ENCODE measurements around the gene NRIP3. TPM values are rescaled to one million over a fixed set of nuclear protein-coding genes. Genes with fewer than 3 reads are reported as not detected.
"Not testable (repeated sequence)": the region's sequence is repeated elsewhere in the genome, so short reads cannot be mapped to it uniquely, and the experiment has no call there.

Gene NRIP3
- total and polyA plus RNA-seq, 2 of the 13 experiments (the other 11 are each of a cell fraction or from before 2014, with no cell fraction given) = 0.04 to 0.07 TPM

- TF ChIP-seq ZNF382 (CRISPR knock-in tag; IDR thresholded peaks at IDR 0.05; ENCODE audit: borderline replicate concordance) (no peak), ZNF10 (CRISPR knock-in tag; IDR thresholded peaks at IDR 0.05; ENCODE audit: borderline replicate concordance, low read depth) (no peak), AKNA (CRISPR knock-in tag; IDR thresholded peaks at IDR 0.05; ENCODE audit: borderline replicate concordance) (no peak)
These were observed 11.0 kb upstream of the NRIP3 start (continued) for GRCh38 chr11:9014826-9015225.

GRCh38 chr11:9013373-9013772, 9.6 kb upstream of the NRIP3 start:
- CTCF ChIA-PET (ENCODE audit: low intra/inter-chr PET ratio, low total read pairs) = no interaction called here
- no peaks in the 10 kb centered on the region for H3K9me3 ChIP-seq (ENCODE audit: low read length)
- DNase-seq (ENCODE audit: low spot score) (no peak), ATAC-seq (no peak), FAIRE-seq (no peak)
- POLR2A ChIA-PET = no interaction called here
- no peaks in the 10 kb centered on the region for H3K79me2 ChIP-seq (ENCODE audit: insufficient read depth, low read length)
- no peak overlapping the region for H3K4me2 ChIP-seq (ENCODE audit: low read depth, low read length)
- H2AFZ ChIP-seq (ENCODE audit: low read length) = no peak overlapping the region
- H3K27me3 ChIP-seq (ENCODE audit: control insufficient read depth in 1 of 2, insufficient read depth in 2 of 2, low read length in 2 of 2) = peaks cover 0 to 8% of the 10 kb centered on the region in 2 experiments; a peak in 2 of 5 replicates
- intact Hi-C loops (cut with micrococcal nuclease; ENCODE audit: unreplicated experiment) (loop anchor here (10.0 kb wide), 1 partner anchor 81 kb away; the partner anchor contains the start of gene SCUBE2), in situ Hi-C loops (cut with HindIII; ENCODE audit: extremely low pct_ligation_motif_present, low pct_unique_long_range_greater_than_20kb) (no loop called here)
- WGBS (ENCODE audit: low lambda C conversion rate) = 46% methylated on average over 4 of the region's 4 CpGs
- BruUV-seq (replicated peaks) = no TSS peak
- no peaks in the 10 kb centered on the region for H3K4me1 ChIP-seq (ENCODE audit: insufficient read depth, low read length)
- no peaks in the 10 kb centered on the region for H3K36me3 ChIP-seq (replicated peaks in 1 of 2; ENCODE audit: control insufficient read depth in 1 of 2, insufficient read depth in 2 of 2, low read length in 2 of 2)
- TF ChIP-seq MNT (IDR thresholded peaks at IDR 0.05) (peak; percentile 96), THAP9 (CRISPR knock-in tag; IDR thresholded peaks at IDR 0.05; ENCODE audit: borderline replicate concordance) (no peak)
- no peak overlapping the region for H3K4me3 ChIP-seq (replicated peaks in 1 of 3; ENCODE audit: insufficient read depth in 1 of 3, low read depth in 2 of 3, low read length in 3 of 3)
- H3K9ac ChIP-seq (ENCODE audit: insufficient read depth, low read depth, low read length) = no peak overlapping the region
- no peak overlapping the region for H3K27ac ChIP-seq (ENCODE audit: extremely low read length, insufficient read depth, low read length)
- H4K20me1 ChIP-seq (ENCODE audit: insufficient read depth, low read length) = no peaks in the 10 kb centered on the region

- BruUV-seq (replicated peaks); H3K9ac ChIP-seq (ENCODE audit: insufficient read depth, low read depth, low read length); FAIRE-seq; H4K20me1 ChIP-seq (ENCODE audit: insufficient read depth, low read length); H3K4me2 ChIP-seq (ENCODE audit: low read depth, low read length); DNase-seq (ENCODE audit: low spot score); H3K4me1 ChIP-seq (ENCODE audit: insufficient read depth, low read length); H2AFZ ChIP-seq (ENCODE audit: low read length); CTCF ChIA-PET (ENCODE audit: low intra/inter-chr PET ratio, low total read pairs); H3K79me2 ChIP-seq (ENCODE audit: insufficient read depth, low read length); in situ Hi-C loops (cut with HindIII; ENCODE audit: extremely low pct_ligation_motif_present, low pct_unique_long_range_greater_than_20kb); H3K4me3 ChIP-seq (replicated peaks in 1 of 3; ENCODE audit: insufficient read depth in 1 of 3, low read depth in 2 of 3, low read length in 3 of 3); H3K36me3 ChIP-seq (replicated peaks in 1 of 2; ENCODE audit: control insufficient read depth in 1 of 2, insufficient read depth in 2 of 2, low read length in 2 of 2); H3K9me3 ChIP-seq (ENCODE audit: low read length); POLR2A ChIA-PET; ATAC-seq; intact Hi-C loops (cut with micrococcal nuclease; ENCODE audit: unreplicated experiment); H3K27ac ChIP-seq (ENCODE audit: extremely low read length, insufficient read depth, low read length): not testable (repeated sequence)
- 0% methylated on average over 1 of the region's 1 CpG for WGBS (ENCODE audit: low lambda C conversion rate)
- peaks cover 1 to 29% of the 10 kb centered on the region in 2 experiments for H3K27me3 ChIP-seq (ENCODE audit: control insufficient read depth in 1 of 2, insufficient read depth in 2 of 2, low read length in 2 of 2)
These were observed 5.7 kb upstream of the NRIP3 start for GRCh38 chr11:9009538-9009937.
